RWPE1 (cell line): Measurements from ENCODE around the gene KCNG2.

ENCODE experiments used
- CTCF ChIA-PET: fragments of 350-600 bp; sonication (Branson Sonifier 250); formaldehyde crosslinking; extraction: SDS; loops from one replicate; lab custom pipeline; 2021; lab: Yijun Ruan, JAX
- POLR2A ChIA-PET: fragments of 400-600 bp; formaldehyde crosslinking; extraction: SDS; loops from one replicate; lab custom pipeline; 2020; ENCODE audit warnings: antibody characterized with exemption; ENCODE audit not compliant: low non-redundant PET; lab: Yijun Ruan, JAX
- DNase-seq: peaks from one replicate; pipeline ENCODE4 v3.0.0; 2012; ENCODE audit warnings: low spot score
- H3K27ac ChIP-seq: fragments of 450-650 bp; 2 replicates; pipeline ENCODE4 v1.5.1; 2017
- TF ChIP-seq, protein P1 (sequence below): fragments of 450-650 bp; conservative IDR thresholded peaks from 2 replicates; pipeline ENCODE4 v1.5.1; 2017; ENCODE audit warnings: low read depth, mild to moderate bottlenecking

KCNG2 gene

DNA sequence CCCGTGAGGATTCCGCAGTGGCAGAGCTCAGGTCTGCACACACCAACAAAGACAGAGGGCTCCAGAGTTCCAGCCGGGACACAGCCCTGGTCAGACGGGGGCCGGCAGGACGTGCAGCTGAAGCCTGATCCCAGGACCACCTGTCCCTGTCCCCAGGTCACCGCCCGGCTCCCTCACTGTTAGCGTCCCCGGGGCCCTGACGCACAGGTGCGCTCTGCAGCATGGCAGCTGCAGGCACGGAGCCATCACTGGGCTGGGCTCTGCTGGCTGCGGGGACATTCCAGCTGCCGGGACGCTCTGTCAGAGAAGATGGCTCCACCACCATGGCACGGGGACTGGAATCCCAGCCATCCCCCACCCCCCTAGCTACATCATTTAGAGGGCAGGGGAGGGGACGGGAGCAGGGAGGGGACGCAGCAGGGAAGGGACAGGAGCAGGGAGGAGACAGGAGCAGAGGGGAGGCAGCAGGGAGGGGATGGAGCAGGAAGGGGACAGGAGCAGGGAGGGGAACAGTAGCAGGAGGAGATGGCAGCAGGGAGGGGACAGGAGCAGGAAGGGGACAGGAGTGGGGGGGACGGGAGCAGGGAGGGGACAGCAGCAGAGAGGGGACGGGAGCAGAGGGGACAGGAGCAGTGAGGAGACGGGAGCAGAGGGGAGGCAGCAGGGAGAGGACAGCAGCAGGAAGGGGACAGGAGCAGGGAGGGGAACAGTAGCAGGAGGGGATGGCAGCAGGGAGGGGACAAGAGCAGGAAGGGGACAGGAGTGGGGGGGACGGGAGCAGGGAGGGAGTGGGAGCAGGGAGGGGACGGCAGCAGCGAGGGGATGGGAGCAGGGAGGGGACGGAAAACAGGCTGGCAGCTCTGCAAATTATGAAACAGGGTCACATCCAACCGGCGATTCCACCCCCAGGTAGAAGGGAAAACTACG is 113.9 kb downstream of the KCNG2 start:
- CTCF ChIA-PET, result no interaction called here
- TF ChIP-seq, protein P1, sequence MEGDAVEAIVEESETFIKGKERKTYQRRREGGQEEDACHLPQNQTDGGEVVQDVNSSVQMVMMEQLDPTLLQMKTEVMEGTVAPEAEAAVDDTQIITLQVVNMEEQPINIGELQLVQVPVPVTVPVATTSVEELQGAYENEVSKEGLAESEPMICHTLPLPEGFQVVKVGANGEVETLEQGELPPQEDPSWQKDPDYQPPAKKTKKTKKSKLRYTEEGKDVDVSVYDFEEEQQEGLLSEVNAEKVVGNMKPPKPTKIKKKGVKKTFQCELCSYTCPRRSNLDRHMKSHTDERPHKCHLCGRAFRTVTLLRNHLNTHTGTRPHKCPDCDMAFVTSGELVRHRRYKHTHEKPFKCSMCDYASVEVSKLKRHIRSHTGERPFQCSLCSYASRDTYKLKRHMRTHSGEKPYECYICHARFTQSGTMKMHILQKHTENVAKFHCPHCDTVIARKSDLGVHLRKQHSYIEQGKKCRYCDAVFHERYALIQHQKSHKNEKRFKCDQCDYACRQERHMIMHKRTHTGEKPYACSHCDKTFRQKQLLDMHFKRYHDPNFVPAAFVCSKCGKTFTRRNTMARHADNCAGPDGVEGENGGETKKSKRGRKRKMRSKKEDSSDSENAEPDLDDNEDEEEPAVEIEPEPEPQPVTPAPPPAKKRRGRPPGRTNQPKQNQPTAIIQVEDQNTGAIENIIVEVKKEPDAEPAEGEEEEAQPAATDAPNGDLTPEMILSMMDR, result no peak

DNA sequence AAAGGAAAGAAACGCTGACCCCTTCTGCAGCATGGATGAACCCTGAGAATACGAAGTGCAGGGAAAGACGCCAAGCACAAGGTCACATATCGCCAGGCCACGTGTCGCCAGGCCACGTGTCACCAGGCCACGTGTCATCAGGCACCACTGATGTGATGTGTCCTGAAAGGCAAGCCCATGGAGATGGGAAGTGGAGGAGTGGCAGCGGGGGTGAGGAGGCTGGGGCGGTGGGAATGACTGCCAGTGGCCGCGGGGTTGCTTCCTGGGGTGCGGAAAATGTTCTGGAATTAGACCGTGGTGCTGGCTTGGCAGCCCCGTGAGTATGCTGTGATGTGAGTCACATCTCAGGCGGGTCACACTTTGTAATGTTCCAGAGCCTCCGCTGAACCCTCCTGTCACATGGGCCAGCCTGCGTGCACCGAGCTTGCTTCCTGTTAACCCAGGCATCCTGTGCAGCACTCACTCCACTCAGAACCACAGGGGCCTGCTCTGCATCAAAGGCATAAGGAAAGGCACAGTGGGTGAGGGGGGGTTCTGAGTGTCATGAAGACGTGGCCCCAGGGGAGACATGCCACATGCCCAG is 114.8 kb downstream of the KCNG2 start:
- POLR2A ChIA-PET, result no interaction called here
- H3K27ac ChIP-seq, result no peak overlapping the region
- TF ChIP-seq, protein P1, result no peak
- CTCF ChIA-PET, result no interaction called here
- no peak for DNase-seq

More for the DNA sequence above, 113.9 kb downstream of the KCNG2 start:
- no peak for DNase-seq
- POLR2A ChIA-PET, result no interaction called here
- H3K27ac ChIP-seq, result no peak overlapping the region

DNA sequence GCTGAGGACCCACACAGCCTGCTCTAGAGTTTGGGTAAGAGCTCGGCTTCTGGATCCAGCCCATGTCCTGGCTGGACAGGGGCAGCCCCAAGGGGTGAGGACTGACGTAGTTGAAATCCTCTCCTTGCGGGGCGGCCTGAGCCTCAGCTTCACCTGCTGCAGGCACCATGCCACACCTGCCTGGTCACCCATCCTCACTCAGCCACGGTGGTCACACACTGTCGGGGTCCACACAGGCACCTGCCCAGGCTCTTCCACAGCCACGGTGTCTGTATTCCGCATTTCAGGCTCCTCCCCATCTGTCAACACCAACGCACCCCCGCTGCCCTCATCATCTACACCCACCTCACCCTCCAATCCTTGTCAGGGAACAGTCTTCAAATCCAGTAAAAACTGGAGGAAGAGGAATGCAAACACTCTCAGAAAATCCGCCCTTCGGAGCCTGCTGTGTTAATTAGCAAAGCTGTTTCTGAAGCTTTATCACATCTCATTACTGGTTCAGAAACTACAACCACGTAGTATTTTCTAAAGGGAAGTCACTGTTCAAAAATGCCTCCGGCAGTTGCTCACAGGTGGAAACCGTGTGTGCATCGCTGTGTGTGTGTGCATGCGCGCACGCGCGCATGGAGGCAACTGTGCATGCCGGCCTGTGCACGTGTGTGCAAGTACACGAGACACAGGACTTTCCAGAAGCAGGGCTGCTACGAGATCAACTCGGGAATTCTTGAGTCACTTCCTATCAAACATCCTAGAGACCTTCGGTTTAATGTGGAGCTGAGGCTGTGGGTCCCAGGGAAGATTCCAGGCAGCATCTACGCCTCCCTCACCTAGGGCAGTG is 115.5 kb downstream of the KCNG2 start:
- DNase-seq, result no peak
- TF ChIP-seq, protein P1, result no peak
- peak overlapping the region; percentile 0; the same call in 1 of the 2 replicates for H3K27ac ChIP-seq
- ChIA-PET CTCF (no interaction called here), POLR2A (no interaction called here)

DNA sequence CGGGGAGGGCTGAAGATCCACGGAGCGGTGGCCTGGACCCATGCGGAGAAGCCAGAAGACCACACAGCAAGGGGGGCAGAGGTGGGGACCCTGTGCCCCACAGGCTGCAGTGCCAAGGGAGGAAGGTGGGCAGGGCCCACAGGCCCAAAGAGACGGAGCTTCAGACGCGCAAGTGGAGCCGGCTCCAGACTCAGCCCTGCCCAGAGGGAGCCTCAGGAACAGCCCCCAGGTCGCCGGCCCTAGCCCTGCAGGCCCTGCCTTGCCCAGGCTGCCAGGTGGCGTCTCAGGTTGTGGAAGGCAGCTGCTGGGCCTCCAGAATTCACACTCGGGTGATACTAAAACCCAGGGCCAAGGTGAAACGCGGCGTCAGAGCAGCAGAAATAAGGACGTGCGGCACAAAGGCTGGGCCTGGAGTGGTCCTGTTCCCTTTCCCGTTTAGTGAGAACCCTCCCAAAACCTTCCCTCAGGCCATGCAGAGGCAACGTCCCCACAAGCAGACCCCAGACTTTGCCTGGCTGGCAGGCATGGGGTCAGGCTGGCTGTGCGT is 116.9 kb downstream of the KCNG2 start:
- DNase-seq, result no peak
- TF ChIP-seq, protein P1, result no peak
- ChIA-PET CTCF (no interaction called here), POLR2A (no interaction called here)
- no peak overlapping the region for H3K27ac ChIP-seq

DNA sequence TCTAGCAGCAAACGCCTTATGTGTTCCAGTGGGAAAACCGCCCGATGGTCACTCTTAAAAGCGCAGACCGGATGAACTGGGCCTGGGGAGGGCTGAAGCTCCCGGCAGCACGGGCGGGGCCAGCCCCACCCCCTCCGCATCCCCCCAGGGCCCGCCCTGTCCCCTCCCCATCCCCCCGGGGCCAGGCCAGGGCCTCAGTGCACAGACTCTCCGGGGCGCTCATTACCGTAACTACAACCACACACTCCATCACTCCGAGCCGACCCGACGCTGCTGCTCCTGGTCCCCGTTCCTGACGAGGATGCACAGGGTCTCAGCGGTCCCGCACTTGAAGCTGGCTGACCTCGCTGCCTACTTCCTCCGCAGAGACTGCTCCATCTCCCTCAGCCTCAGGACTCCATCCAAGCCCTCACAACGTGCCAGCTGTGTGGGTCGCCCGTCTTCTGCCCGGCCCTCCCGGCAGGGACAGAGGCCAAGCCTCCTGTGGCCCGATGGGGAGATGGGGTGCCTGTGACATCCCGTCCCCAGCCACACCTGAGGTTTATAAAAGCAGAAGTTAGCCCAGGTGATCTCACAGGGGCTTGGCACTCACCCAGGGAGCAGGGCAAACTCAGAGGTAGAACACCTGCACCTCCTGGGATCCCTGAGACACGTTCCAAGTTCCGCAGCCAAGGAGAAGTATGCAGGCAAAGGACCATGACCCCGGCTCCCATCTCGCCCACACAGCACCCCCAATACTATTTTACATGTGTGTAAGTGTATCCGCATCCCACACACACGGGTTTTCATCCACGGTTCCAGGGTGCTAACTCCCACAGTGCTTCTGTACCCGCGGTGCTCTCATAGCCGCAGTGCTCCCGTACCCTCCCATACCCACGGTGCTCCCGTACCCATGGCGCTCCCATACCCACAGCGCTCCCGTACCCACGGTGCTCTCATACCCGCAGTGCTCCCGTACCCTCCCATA is 117.7 kb downstream of the KCNG2 start:
- TF ChIP-seq, protein P1, result no peak
- ChIA-PET CTCF (no interaction called here), POLR2A (no interaction called here)
- DNase-seq, result no peak
- no peak overlapping the region for H3K27ac ChIP-seq
